Stimulated activated CD8-positive, alpha-beta memory T cell treated with anti-CD3 and anti-CD28 coated beads, Interleukin-7, amount 100 ng/mL, for 1 hour (primary cell): Measurements from ENCODE around the gene CYP11A1.

Experiments
- DNase-seq, 2 donors: peaks; one replicate each; pipeline ENCODE4 v3.0.0-alpha.2; 2020; ENCODE audit warnings: low read depth in 2 of 2

Gene CYP11A1

GRCh38 chr15:74388363-74388951 lies 21.0 kb upstream of the CYP11A1 start:
- DNase-seq: no peak

DNA sequence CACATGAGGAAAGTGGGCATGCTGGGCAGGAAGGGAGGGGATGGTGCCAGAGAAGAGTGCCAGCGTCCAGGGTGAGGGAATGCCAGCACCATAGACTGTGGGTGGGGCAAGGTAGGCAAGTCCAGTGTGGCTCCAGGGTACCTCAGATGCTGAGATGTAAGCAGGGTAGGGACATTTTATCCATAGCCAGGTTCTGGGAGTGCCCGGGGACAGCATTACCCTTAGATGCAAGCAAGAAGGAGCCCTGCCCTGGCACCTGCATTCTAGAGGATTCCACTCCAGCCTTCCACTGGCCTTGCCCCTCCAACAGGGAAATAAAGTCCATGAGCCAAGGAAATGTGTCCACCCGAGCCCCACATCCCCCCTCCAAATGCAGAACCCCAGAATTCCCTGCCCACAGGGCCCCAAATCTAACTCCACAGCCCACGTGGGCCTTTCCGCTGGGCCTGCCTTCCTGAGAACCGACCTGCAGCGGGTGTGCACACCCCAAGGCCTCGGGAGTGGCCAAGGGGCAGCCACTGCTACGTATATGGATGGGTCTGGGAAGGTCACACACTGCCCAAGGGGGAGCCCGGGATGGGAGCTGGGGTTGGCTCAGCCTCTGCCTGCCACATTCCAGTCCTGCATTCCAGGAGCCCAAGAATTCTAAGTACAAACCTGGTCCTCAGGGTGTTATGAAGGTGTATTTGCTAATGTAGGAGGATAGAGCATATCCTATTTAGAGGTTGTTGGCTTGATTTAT lies 20.3 kb upstream of the CYP11A1 start:
- no peak for DNase-seq

DNA sequence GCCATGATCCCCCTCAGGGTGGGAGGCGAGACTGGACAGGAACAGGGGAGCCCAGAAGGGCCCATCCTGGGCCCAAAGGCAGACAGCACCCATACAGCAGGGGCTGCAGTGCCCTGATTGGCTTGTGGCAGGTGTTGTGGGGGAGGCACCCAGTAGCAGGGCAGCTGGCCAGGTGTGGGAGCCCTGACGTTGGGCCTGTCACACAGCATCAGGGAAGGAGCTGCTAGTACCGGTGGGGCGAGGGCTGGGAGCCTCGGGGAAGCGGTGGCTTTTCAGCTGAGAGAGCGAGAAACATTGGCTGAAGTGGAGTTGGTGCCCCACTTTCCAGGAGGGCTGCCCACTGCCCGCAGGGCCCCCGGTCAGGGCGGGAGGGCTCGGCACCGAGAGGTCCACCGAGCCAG lies 19.7 kb upstream of the CYP11A1 start:
- DNase-seq: no peak

DNA sequence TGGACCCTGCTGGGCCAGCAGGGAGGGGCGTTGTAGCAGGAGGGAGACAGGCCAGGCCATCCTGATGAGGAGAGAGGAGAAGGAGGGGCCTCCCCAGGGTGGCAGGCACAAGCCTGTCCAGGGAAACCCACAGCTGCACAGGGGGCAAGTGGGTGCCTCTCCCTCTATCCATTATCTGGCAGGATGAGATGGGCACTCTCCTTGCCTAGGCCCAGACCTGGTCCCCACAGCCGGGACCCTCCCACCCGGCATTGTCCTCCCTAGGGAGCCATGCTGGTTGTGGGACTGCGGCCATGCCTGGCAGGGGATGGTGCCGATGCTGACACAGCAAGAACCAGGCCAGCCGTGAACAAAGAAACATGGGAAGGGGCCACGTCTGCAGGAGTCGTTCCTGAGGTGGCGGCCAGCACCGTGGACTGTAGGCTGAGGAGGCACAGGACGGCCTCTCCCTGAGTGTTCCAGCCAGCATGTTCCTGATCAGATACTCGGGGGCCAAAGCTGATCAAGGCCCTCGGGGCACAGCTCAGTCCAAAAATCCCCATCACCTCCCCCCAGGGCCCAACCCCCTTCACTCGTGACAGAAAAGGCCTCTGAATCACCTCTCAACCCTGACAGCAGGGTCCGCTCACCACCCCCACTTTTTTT lies 19.2 kb upstream of the CYP11A1 start:
- no peak for DNase-seq

DNA sequence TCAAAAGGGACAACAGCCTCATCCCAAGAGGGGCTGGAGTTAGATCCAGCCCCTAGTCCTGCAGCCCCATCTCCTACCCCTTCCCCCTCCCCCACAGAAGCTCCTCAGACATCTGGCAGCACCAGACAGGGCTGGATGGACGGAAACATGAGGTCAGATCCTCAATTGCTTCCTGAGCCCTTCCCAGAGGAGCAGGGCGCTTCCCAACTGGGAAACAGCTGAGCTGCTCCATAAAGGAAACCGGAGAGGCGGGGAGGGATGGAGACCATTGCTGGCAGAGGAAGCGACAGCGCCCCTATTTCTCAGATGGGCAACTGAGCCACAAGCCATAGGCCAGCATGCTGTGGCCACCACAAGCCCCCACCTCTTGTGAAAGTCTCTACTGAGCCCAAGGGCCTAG lies 18.3 kb upstream of the CYP11A1 start:
- no peak for DNase-seq

GRCh38 chr15:74384881-74385643 lies 17.6 kb upstream of the CYP11A1 start:
- no peak for DNase-seq

- DNase-seq: no peak
Measured at GRCh38 chr15:74384566-74384880, 17.1 kb upstream of the CYP11A1 start.

- DNase-seq: no peak
Measured at GRCh38 chr15:74383695-74384565, 16.5 kb upstream of the CYP11A1 start.

- no peak for DNase-seq
Measured at GRCh38 chr15:74383286-74383685, 15.8 kb upstream of the CYP11A1 start.

DNA sequence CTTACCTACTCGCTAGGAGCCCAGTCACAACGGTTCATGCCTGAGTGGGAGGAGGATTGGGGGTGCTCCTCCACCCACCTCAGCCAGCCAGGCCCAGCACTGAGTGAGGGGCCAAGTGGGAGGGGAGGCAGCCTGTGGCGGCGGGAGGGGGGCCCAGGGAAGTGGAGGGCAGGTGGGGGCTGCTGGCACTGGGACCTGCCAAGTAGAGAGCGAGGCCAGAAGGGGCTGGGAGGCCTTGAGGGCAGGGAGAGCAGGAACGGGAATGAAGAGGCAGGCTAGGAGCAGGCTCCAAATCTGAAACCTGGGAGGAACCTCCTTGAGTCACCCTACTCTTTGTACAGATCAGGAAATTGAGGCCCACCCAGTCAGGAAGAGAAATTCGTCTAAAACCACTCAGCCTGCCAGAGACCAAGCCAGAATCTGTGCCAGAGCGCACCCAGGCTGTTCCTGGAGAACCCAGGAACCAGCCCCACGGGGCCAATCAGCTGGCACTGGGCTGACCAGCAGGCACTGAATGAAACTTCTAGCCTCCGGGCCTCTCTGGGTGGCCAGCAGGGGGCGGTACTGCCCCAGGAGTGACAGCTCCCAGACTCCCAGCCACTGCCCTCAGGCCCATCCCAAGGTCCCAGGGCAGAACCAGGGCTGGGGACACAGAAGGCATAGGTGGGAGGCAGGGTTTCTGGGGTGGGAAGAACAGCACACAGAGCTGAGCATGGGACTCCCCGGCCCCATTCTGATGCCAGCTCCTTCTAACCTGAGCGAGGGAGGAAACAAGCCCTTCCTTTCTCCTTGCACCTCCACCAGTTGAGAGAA lies 14.8 kb upstream of the CYP11A1 start:
- DNase-seq: peak; percentile 58 to 60

DNA sequence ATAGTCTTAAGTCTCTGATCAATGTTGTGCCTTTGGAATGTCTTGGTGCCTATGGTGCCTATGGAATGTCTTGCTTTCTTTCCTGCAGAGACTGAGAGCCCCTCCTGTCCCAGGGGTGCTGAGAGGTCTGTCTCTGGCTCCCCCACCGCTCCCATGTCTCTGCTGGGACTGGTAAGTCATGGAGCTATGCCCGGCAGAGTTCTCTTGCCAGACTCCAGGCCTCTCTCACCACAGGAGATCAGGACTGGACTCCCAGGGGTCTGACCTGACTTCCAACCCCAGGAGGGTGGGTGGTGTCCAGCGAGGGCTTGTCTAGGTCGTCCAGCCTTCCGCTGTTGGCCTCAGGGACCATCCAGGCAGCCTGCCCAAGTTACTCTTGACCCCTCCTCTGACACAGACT lies 14.0 kb upstream of the CYP11A1 start:
- DNase-seq: no peak

- DNase-seq: no peak
Measured at GRCh38 chr15:74381190-74381453, 13.7 kb upstream of the CYP11A1 start.

GRCh38 chr15:74380361-74381189 lies 13.1 kb upstream of the CYP11A1 start:
- no peak for DNase-seq

- no peak for DNase-seq
Measured at GRCh38 chr15:74378848-74379247, 11.4 kb upstream of the CYP11A1 start.

DNA sequence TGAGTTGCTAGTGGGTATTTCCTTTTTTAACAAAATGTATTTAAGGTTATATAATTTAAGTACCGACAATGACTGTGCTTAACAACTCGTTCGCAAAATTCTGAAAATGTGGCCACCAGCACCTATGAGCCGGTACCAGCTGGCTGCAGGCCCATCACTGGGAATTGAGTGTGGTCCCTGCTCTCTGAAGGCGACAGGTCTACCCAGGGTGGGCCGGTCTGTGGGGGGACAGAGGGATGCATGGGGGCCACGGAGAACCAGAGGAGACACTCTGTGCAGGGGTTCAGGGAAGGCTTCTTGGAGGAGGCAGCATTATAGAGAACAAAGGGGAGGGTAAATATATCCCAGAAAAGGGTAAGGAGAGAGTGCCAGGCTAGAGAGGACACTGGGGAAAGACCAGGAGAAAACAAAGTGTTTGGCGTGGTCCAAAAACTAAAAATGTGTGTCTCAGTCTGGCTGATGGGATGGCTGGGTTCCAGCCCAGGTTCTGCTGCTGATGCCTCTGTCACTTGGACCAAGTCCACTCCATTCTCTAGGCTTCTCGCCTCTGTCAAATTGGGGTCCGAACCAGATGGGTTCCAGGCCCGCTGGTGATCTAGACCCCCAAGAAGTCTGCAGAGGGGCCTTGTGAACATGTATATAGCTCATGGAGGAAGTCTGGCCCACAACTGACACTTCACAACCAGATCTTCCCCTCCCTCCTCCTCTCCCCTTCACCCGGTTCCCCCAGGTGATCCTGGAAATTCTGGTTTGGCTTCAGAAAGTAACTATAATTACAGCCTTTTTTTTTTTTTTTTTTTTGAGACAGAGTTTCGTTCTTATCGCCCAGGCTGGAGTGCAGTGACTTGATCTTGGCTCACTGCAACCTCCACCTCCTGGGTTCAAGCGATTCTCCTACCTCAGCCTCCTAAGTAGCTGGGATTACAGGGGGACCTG lies 10.7 kb upstream of the CYP11A1 start:
- no peak for DNase-seq

DNA sequence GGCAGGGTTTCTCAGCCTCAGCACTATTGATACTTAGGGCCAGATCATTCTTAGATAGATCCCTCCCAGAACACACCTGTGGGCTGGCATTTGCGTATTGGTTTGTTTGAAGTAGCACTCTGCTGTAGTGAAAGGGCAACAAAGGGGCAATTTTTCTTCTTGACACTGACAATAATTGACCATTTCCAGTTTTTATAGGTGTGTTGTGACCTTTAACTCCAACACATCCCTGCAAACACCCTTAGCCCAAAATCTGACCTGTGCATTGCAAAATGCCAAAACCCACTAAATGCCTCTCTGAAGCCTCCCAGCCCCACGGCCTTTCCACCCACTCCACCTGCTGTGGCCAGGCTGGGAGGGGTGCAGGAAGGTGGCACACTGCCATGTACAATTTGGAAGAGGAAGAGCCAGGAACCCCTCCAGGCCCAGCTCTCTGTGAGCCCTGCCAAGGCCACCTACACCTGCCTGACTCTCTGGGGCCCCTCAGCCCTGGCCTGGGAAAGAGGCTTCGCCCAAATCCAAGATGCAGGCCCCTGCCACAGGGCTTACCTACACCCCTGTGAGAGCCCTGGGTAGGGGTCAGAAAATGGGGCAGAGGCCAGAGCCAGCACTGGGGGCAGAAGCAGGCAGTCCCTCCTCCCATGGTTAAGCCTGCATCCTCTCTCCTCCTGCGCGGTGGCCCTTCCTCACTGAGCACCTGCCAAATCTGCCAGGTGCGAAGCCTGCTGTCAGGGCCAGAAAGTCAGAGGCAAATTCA lies 9.6 kb upstream of the CYP11A1 start:
- DNase-seq: no peak

DNA sequence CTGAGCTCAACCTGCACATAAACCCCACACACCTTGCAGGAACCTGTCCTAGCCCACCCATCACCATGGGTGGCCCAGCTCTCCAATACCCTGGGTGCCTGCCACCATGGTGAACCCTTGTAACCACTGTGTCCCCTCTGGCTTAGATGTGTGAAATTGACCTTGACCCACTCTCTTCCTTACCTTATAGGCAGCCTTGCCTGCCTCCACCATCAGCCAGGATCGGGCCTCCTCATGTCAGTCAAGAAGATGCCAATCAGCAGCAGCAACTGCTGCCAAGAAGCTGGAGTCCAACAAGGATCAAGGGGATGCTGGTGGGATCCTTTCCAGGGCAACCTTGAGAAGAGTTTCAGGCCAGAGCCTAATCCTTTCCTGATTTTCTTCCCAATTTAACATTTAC lies 8.8 kb upstream of the CYP11A1 start:
- no peak for DNase-seq

- DNase-seq: peak; percentile 66 to 73
Measured at GRCh38 chr15:74375303-74375693, 7.9 kb upstream of the CYP11A1 start.
